SK-N-MC (cell line): ENCODE data around the gene ASIC1.

Experiments used
- DNase-seq: peaks from one replicate; pipeline ENCODE4 v3.0.0-alpha.2; 2011; ENCODE audit warnings: low read depth, low spot score
- H3K27ac ChIP-seq: fragments of 200-600 bp; sonication (generic); 2 replicates; pipeline ENCODE4 v1.5.1; 2016; ENCODE audit warnings: mixed run types
- H3K36me3 ChIP-seq: fragments of 200-600 bp; sonication (generic); 2 replicates; pipeline ENCODE4 v1.6.1; 2017; ENCODE audit warnings: antibody characterized with exemption, low read length, mixed read lengths; ENCODE audit not compliant: insufficient read depth
- H3K4me3 ChIP-seq: fragments of 200-600 bp; sonication (generic); 2 replicates; pipeline ENCODE4 v1.5.1; 2016
- H3K9ac ChIP-seq: fragments of 200-600 bp; sonication (generic); 2 replicates; pipeline ENCODE4 v1.8.0; 2017; ENCODE audit warnings: mixed run types, mixed read lengths; ENCODE audit not compliant: insufficient read length
- H3K9me3 ChIP-seq: fragments of 200-600 bp; sonication (generic); 2 replicates; pipeline ENCODE4 v1.6.1; 2017; ENCODE audit warnings: low read depth, mild to moderate bottlenecking, antibody characterized with exemption, low read length, moderate library complexity, mixed read lengths
- EZH2 ChIP-seq: fragments of 200-600 bp; sonication (generic); IDR thresholded peaks from one replicate; pipeline ENCODE4 v1.6.1; 2017; ENCODE audit warnings: antibody characterized with exemption
- FOXP2 ChIP-seq: optimal IDR thresholded peaks from 2 replicates; pipeline ENCODE3; 2011; ENCODE audit warnings: mild to moderate bottlenecking, moderate library complexity; ENCODE audit not compliant: insufficient read depth; ENCODE audit errors: extremely low read length, control extremely low read depth
- POLR2AphosphoS5 ChIP-seq: IDR thresholded peaks from 2 replicates; pipeline ENCODE4 v1.6.1; 2012; ENCODE audit warnings: mild to moderate bottlenecking, low read depth, low read length, borderline replicate concordance

ASIC1 gene

GRCh38 chr12:50102646-50103309, 45.4 kb downstream of the ASIC1 start:
- TF ChIP-seq EZH2, result no peak
- no peak overlapping the region for H3K9ac ChIP-seq
- H3K36me3 ChIP-seq, result peaks cover 33% of the 10 kb centered on the region; the same call in 1 of the 2 replicates
- no peak overlapping the region for H3K27ac ChIP-seq
- H3K4me3 ChIP-seq, result no peak overlapping the region
- no peak for DNase-seq
- H3K9me3 ChIP-seq, result no peaks in the 10 kb centered on the region

- no peaks in the 10 kb centered on the region for H3K9me3 ChIP-seq
- no peak for DNase-seq
- H3K36me3 ChIP-seq, result peaks cover 27% of the 10 kb centered on the region; the same call in 1 of the 2 replicates
- no peak overlapping the region for H3K4me3 ChIP-seq
- TF ChIP-seq EZH2 (no peak), FOXP2 (no peak), POLR2AphosphoS5 (no peak)
- no peak overlapping the region for H3K9ac ChIP-seq
- H3K27ac ChIP-seq, result no peak overlapping the region
Measured at GRCh38 chr12:50103351-50103750, 46.0 kb downstream of the ASIC1 start.

GRCh38 chr12:50103767-50104321, 46.4 kb downstream of the ASIC1 start, which contains the start of gene GPD1:
Gene GPD1, plus strand, starts transcription at chr12:50104008. Its CDS starts 43 bp downstream, at chr12:50104051.
- Histone ChIP-seq H3K9ac (no peak within 1 kb of the TSS), H3K9me3 (no peaks in the 10 kb centered on the region), H3K27ac (no peak within 1 kb of the TSS), H3K4me3 (no peak within 1 kb of the TSS), H3K36me3 (peaks cover 22% of the 10 kb centered on the region; the same call in 1 of the 2 replicates)
- DNase-seq, result no peak
- TF ChIP-seq EZH2 (no peak), POLR2AphosphoS5 (0 out of 2 replicates have a peak, but pooled peaks have one; percentile 22)

- H3K4me3 ChIP-seq, result no peak overlapping the region
- H3K9me3 ChIP-seq, result no peaks in the 10 kb centered on the region
- no peak for TF ChIP-seq POLR2AphosphoS5
- no peak for TF ChIP-seq FOXP2
- no peak for TF ChIP-seq EZH2
- H3K36me3 ChIP-seq, result peaks cover 14% of the 10 kb centered on the region; the same call in 1 of the 2 replicates
- no peak for DNase-seq
- H3K27ac ChIP-seq, result no peak overlapping the region
- no peak overlapping the region for H3K9ac ChIP-seq
Measured at GRCh38 chr12:50104417-50105366, 47.3 kb downstream of the ASIC1 start.

DNA sequence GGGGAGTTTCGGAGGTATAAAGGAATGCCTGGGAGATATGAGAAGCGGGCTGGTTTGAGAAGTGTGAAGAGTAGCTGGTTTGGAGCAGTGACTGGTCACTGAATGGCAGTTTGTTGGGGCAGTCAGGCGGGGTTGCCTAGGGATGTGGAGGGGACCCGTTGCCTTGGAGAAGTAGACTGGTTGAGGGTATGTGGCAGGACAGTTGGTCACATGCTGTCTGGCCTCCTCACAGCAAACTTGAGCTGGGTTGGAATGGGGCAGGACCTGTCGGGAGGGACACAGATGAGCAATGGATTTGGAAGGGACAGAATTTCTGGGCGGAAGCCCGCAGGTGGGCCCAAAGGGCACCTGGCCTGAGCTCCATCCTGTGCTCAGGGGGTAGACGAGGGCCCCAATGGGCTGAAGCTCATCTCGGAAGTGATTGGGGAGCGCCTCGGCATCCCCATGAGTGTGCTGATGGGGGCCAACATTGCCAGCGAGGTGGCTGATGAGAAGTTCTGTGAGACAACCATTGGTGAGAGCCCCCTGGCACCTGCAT, 48.6 kb downstream of the ASIC1 start:
- TF ChIP-seq FOXP2 (no peak), EZH2 (no peak), POLR2AphosphoS5 (no peak)
- H3K4me3 ChIP-seq, result no peak overlapping the region
- no peaks in the 10 kb centered on the region for H3K9me3 ChIP-seq
- H3K9ac ChIP-seq, result no peak overlapping the region
- no peak overlapping the region for H3K27ac ChIP-seq
- no peak for DNase-seq
- H3K36me3 ChIP-seq, result peaks cover 4% of the 10 kb centered on the region; the same call in 1 of the 2 replicates

DNA sequence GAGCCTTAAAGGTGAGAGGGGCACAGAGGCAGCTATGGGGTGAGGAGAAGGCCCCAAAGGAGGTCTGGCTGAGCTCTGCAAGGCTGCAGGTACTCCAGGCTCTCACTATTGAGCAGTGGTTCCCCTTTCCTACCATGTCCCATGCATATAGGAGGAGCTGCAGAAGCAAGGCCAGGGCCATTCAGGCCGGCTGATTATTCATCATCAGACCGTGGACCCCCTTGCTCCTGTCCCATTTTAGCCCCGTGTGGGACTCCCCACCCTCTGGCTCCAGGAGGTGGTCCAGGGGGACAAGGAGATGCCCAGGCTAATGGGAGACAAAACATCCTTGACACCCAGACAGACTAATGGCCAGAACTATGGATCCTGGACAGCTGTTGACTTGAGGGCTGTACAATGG, 49.5 kb downstream of the ASIC1 start:
- Histone ChIP-seq H3K9ac (no peak overlapping the region), H3K4me3 (no peak overlapping the region), H3K27ac (no peak overlapping the region), H3K9me3 (no peaks in the 10 kb centered on the region), H3K36me3 (peaks cover 1% of the 10 kb centered on the region; the same call in 1 of the 2 replicates)
- no peak for TF ChIP-seq POLR2AphosphoS5
- no peak for TF ChIP-seq FOXP2
- no peak for TF ChIP-seq EZH2
- no peak for DNase-seq

DNA sequence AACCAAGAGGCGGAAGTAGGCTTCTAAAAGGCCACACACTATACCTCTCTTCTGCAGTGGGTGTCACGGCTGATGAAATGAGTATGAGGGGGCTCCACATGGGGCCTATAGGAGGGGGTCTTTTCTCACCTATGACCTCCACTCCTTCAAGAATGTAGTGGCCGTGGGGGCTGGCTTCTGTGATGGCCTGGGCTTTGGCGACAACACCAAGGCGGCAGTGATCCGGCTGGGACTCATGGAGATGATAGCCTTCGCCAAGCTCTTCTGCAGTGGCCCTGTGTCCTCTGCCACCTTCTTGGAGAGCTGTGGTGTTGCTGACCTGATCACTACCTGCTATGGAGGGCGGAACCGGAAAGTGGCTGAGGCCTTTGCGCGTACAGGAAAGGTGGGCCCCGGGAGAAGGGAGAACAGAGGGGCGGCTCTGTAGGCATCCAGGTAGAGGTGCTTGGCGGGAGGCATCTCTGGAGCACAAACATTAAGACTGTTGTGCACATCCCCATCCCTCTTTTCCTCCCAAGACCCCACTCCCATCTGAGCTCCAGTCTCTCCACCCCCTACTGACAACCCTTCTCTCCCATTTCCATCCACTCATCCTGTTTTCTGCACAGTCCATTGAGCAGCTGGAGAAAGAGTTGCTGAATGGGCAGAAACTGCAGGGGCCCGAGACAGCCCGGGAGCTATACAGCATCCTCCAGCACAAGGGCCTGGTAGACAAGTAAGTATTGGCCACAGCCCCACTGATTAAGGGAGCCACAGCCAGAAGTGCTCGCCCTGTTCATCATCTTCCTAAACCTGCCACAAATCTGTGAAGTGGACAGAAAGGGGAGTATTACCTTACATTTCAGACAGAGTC, 50.2 kb downstream of the ASIC1 start:
- no peak overlapping the region for H3K4me3 ChIP-seq
- TF ChIP-seq POLR2AphosphoS5, result no peak
- TF ChIP-seq FOXP2, result no peak
- TF ChIP-seq EZH2, result no peak
- no peaks in the 10 kb centered on the region for H3K36me3 ChIP-seq
- DNase-seq, result no peak
- no peak overlapping the region for H3K9ac ChIP-seq
- no peak overlapping the region for H3K27ac ChIP-seq
- no peaks in the 10 kb centered on the region for H3K9me3 ChIP-seq

GRCh38 chr12:50109319-50109718, 51.9 kb downstream of the ASIC1 start:
- DNase-seq, result no peak
- TF ChIP-seq FOXP2 (no peak), EZH2 (no peak), POLR2AphosphoS5 (no peak)
- H3K4me3 ChIP-seq, result no peak overlapping the region
- H3K36me3 ChIP-seq, result no peaks in the 10 kb centered on the region
- 0 out of 2 replicates have a peak overlapping the region, but pooled peaks have one; percentile 85 for H3K27ac ChIP-seq
- H3K9ac ChIP-seq, result no peak overlapping the region
- no peaks in the 10 kb centered on the region for H3K9me3 ChIP-seq
